Inflammatory macrophage treated with lipopolysaccharide for 4 hours (primary cell): ENCODE results near the gene RGS10.
A peak's percentile ranks its signal among the peaks of the same experiment; 100 is the strongest.
"Not testable (repeated sequence)": the region's sequence is repeated elsewhere in the genome, so short reads cannot be mapped to it uniquely, and the experiment has no call there.

Experiments
- DNase-seq: peaks from one replicate; pipeline ENCODE4 v3.0.0-alpha.2; 2020

The RGS10 gene, protein sequence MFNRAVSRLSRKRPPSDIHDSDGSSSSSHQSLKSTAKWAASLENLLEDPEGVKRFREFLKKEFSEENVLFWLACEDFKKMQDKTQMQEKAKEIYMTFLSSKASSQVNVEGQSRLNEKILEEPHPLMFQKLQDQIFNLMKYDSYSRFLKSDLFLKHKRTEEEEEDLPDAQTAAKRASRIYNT

DNA sequence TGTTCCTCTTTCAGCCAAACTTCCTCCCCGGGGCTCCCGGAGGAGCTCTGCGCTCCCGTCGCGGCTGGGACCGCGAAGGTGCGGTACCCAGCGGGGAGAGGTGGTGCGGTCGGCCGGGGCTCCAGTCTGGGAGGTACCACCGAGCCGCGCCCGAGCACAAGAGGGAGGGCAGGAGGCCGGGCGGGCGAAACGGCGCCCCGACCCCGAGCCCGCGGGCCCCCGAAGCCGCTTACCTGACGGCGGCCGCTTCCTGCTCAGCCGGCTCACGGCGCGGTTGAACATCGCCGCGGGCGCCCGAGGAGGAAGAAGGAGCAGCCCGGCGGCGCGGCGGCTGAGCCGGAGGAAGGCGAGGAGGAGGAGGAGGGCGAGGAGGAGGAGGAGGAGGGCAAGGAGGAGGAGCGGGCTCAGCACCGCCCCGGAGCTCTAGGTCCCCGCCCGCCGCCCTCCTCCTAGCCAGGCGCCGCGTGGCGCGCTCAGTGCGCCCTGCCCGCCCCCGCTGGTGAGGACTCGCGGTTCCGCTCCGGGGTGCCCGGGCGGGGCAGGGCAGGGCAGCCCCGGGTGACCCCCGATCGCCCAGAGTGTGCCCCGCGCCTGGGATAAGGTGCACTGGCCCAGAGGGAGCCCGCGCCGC is at the start of gene RGS10:
Gene RGS10, minus strand, starts transcription at position 363 of the 631 bp plus-strand sequence. Its CDS starts 81 bp downstream, at position 282.
- peak; percentile 91 for DNase-seq

DNA sequence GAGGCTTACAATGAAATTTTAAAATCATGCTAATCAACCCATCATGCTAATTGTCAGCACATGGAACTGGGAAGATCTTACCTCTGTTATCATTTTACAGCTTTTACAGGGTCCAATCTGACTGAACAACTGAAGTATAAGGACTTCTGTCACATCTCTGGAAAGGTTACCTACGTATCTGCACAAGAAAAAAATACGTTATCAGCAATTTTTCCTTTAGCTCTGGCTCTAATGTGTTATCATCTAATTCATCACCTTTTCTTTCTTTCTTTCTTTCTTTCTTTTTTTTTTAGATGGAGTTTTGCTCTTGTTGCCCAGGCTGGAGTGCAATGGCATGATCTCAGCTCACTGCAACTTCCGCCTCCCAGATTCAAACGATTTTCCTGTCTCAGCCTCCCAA is 45.6 kb upstream of the RGS10 start:
- no peak for DNase-seq

DNA sequence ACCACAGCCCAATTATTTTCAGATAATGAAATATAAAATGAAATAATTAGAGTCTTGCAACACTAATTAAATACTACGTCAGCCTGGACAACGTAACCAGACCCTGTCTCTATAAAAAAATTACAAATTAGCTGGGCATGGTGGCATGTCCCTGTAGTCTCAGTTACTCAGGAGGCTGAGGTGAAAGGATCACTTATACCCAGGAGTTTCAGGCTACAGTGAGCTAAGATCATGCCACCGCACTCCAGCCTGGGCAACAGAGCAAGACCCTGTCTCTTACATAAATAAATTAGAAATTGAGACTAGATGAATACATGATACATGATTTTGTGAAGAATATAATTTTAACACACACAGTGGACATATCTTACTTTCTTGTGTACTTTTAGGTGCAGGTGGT is 35.8 kb upstream of the RGS10 start:
- DNase-seq = no peak

DNA sequence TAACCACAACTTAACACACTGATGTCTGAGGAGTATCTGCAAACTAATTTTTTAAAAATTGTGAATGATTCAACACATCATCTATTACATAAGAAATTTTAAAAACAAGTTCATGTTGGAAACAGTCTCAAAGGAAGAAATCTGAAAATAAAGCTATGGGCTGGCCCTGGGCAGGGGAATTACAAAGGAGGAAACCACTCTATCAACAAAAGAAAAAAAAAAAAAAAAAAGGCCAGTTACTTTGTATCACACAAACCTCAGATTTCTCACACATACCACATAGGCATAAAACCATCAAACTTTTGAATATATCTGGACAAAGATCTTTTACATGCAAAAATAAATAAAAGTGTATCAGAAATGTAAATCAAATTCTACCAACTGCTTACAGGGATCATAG is 33.5 kb upstream of the RGS10 start:
- DNase-seq = no peak

DNA sequence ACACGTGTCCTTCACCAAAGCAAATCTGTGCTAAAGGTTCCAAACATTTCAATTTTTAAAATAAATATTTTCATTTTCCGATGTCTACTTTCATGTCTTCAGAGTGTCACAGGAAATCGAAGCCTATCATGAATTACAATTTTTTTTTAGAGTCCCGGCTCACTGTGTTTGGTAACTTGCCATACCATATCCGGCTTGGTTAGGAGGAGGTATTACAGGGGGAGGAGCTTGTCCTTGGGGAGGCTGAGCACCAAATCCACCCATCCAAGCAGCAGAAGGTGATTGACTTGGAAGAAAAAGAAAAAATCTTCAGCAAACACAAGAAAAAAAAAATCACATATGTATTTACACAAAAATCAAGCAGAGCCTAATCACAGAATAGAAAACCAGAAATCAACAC is 33.0 kb upstream of the RGS10 start:
- DNase-seq = no peak

DNA sequence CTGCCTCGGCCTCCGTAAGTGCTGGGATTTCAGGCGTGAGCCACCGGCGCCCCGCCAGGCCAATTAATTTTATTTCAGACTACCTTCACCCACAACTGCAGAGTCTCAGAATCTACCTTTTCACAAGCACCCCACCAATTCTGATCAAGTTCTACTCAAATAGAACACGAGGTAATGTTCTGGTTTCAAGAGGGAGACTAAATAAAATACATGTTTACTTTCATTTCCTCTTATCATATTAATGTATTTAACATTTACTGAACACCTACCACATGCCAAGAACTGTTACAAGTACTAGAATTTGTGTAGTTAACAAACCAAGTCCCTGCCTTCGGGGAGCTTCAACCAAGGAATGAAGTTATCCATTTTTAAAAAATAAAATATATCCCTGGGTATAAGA is 25.5 kb upstream of the RGS10 start:
- no peak for DNase-seq

DNA sequence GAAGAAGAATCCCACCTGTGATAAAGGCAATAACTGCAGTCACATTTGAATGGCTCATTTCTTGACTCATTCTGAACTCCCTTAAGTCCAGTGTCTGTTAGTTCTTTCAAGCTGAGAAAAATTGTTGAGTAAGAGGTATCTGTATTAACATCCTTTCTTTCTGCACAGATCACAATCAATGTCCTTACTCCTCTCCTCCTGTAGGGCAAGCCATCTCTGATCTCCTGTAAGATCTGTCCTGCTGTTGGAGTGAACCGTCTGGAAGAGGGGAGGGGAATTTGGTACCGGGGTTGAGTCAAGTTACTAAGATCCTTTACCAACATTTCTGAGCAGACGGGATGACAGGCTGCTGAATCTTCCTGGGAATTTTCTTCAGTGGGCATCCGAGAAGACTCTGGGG is 19.6 kb upstream of the RGS10 start:
- no peak for DNase-seq

DNA sequence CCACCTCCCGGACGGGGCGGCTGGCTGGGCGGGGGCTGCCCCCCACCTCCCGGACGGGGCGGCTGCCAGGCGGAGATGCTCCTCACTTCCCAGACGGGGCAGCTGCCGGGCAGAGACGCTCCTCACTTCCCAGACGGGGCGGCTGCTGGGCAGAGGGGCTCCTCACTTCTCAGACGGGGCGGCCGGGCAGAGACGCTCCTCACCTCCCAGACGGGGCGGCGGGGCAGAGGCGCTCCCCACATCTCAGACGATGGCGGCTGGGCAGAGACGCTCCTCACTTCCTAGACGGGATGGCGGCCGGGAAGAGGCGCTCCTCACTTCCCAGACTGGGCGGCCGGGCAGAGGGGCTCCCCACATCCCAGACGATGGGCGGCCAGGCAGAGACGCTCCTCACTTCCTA is 17.0 kb upstream of the RGS10 start:
- DNase-seq = not testable (repeated sequence)

DNA sequence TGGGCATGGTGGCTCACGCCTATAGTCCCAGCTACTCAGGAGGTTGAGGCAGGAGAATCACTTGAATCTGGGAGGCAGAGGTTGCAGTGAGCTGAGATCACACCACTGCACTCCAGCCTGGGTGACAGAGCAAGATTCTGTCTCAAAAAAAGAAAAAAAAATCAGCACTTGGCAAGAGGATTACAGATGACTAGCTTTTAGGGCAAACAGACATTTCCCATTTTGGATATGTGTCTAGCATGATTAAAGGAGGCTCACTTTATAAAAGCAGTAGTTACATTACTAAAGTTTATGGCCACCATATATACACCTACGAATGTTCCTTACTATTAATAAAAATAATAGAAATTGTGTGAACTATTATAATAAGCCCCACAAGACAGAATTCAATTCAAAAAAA is 13.6 kb upstream of the RGS10 start:
- not testable (repeated sequence) for DNase-seq

DNA sequence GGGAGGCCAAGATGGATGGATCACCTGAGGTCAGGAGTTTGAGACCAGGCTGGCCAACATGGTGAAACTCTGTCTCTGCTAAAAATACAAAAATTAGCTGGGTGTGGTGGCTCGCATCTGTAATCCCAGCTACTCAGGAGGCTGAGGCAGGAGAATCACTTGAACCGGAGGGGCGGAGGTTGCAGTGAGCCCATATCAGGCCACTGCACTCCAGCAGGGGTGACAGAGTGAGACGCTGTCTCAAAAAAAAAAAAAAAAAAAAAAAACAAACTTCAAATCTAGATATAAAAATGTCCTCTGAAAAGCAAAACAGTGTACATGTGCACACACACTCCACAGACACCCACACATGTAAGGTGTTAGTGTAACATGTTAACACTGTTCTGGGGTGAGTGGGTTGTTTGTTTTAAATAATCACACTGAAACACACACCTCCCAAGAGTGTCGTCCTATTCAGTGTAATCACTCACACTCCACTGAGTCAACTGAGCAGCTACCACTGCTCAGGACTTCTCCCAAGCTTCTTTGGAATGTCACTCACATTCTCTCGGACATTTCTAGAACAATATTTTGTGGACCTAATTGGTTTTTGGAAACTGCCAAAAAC is 12.8 kb upstream of the RGS10 start:
- no peak for DNase-seq

DNA sequence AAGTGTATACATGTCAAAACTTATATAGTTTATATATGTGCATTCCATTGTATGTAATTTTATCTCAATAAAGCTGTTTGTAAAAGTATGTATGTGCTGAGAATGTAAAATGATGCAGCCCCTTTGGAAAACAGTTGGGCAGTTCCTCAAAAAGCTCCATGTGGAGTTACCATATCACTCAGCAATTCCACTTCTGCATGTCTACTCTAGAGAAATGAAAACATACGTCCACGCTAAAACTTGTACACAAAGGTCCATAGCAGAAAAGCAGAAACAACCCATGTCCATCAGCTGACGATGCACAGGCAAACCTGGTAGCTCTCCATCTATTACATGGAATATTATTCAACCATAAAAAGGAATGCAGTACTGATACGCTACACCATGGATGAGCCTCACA is 8.3 kb upstream of the RGS10 start:
- peak; percentile 74 for DNase-seq

DNA sequence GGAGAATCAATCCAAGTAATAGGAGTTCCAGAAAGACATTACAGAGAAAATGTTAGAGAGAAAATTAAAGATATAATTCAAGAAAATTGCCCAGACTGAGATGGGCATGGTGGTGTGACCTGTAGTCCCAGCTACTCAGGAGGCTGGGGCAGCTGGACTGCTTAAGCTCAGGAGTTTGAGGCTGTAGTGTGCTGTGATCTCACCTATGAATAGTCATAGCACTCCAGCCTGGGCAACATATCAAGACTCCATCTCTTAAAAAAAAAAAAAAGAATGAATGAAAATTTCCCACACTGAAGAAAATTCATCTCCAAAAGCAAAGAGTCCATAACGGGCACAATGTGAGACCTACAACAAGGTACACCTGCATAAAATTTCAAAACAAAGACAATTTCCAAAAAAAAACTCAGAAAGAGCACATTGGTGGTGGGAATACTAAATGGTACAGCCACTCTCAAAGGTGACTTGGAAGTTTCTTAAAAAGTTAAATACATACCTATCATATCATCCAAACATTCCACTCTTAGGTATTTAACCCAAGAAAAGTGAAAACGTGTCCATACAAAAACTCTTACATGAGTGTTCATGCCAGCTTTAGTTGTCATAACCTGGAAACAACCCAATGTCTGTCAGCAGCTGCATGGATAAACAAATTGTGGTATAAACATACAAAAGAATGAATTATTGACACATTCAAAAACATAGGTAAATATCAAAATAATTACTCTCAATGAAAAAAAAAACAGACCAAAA is 6.9 kb upstream of the RGS10 start:
- no peak for DNase-seq

DNA sequence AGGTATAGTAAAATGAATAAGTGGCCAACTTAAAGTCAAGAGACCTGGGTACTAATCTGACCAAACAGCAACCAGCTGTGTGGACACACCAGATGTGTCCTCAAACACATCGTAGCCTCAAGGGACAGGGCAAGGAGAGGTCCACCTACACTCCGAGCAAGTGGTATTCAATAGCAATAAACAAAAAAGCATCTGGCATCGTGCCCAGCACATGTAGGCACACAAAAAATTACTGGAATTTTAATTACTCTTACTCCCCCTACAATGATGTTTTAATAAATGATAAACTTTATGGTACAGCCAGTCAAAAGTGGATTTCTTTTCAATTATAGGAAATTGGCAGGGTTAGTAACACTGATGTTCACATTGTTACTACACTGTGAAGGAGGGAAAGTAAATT is 3.5 kb upstream of the RGS10 start:
- DNase-seq = no peak

DNA sequence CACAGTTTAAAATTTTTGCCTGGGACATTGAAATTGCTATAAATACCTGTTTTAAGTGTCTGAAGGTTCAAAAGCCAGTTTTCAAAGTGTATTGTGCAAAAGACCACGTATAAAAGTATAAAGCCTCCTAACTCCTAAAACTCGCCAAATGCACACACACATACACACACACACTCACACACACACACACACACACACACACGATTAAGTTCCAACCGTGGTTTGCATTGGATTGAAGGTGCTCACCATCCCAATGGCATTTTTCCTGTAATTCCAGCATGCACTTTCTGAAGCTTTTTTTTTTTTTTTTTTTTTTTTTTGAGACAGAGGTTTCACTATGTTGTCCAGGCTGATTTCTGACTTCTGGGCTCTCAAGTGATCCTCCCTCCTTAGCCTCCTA is 2.8 kb upstream of the RGS10 start:
- no peak for DNase-seq

DNA sequence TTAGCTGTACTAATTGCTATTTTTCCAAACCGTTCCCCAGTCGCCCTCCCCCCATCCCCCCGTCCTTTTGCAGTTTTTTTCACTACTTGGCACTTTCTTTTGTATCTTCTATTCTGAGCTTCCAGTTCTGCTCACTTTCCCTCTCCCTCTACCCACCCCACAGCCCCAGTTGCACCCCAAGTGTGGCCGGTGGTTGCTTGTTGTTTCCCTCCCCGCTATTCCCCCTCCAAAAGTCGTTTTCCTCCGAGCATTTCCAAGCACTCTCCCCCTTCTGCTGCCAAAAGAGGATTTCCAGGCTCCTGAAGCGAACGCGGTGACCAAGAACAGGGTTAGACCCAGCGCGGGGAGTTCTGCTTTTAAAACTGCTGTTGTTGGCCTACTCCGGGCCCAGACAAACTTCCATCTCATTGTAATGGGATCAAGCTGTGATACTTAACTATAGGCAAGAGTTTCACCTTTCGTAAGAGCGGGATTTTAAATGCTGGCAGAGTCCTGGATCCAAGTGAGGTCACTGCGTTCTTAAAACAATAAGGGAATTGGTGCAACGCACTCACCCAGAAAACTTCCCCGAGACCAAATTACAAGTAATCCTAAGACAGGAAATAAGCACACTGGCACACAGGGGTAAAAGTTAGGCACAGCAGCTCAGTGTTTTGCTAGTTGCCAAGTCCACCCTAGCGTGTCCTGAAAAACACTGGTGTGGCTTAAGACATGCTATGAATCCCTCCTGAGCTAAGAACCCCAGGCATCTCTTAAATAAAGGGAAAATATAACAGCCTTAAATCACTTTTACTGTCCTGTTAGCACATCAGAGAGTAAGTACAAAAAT is 1.5 kb upstream of the RGS10 start:
- no peak for DNase-seq

DNA sequence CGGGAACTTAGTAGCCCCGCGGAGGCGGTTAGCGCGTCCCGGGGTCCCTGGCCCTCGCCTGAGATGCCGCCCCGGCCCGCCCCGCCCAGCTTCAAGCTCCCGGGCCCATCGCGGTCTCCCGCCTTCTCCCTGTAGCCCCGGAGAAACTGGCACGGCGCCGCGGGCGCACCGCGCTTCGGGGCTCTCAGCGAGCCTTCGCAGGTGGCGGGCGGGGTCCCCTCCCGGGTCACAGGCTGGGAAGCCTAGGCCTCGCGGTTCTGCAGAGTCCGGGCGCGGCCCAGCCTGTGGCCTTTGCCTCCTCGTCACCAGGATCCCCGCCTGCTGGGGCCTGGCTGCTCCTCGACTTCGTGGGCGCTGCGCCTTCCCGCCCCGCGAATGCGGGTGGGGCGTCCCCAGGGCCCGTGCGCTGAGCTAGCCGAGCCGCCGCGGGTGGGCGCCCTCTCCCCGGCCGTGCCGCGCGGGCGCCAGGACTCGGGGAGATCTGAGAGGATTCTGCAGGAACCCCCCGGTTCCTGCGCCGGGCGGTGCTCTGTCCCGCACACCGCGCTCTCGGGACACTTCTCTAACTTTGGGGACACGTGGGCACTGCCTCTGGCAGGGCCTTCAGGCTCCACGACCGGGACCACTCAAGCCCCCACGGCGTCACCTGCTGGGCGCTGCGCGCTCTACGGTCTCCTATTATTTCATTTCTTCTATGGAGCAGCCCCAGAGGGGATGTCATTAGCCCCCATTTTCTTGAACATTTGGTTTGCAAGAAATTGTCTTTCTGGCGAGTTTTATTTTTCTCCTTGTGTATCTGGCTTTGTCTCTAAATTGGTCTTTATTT is 682 bp upstream of the RGS10 start:
- peak; percentile 53 for DNase-seq

DNA sequence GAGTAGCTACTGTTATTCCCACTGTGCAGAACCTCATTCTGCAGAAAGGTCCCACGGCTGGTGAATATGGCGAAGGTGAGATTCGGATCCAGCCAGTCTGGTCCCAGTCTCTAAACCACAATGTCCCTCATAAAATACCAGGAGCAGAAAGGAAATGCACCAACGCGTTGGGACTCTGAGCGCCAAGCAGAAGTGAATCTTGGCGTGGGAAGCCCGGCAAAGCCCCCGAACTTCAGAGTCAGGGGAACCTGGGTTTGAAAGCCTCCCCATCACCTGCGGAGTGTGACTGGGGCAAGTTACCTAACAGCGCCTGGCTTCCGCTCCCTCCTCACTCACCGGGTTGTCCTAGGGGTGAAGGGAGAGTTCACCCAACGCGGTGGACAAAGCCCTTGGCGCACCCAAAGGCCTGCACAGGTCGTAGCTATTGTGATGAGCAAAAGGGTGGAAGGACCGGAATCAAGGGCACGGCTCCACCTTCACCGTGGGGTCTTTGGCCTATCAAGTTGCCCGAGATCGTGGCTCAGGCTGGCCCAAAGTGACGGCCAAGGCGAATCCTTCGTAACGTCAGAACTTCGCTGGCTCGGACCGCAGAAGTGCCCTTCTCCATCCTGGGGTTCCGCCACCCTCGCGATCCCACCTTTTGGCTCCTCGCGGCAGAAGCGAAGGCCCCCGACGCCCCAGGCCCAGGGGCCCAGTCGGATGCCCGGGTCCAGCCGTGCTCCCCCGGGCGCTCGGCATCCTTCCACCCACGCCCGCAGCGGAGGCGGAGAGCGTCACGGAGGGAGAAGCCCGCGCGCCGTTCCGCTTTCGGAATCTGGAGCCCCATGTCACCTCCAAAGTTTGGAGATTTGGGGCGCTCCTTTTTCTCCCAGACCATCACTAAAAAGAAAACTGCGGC is 811 bp downstream of the RGS10 start:
- peak; percentile 74 for DNase-seq

DNA sequence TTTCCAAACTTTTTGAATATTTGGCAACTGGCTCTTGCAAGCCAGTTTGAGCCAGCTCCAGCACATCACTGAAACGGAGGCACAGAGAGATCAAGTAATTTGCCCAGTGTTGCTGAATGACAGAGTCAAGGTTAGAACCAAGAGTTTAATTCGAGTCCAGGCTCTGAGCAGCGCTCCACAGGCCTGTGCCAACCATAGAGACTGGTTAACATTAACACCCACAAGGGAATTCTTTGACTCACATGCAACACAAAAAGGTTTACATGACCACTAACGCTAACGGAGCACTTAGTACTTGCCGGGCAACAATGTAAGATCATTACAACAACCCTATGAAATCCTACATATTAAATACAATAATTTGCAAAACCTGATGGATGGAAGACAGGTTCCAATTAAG is 1.5 kb downstream of the RGS10 start:
- no peak for DNase-seq

DNA sequence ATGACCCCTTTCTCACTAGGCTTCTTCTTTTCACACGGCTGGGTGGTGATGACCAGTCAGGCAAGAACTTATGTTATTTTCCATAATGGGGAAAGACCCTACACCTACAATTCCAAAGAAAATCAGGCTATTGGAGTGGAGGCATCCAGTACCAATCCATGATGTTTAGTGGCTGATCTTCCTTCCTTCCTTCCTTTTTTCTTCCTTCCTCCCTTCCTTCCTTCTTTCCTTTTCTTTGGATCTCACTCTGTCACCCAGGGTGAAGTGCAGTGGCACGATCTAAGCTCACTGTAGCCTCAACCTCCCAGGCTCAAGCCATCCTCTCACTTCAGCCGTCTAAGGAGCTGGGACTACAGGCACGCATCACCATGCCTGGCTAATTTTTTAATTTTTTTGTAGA is 2.5 kb downstream of the RGS10 start:
- DNase-seq = no peak

DNA sequence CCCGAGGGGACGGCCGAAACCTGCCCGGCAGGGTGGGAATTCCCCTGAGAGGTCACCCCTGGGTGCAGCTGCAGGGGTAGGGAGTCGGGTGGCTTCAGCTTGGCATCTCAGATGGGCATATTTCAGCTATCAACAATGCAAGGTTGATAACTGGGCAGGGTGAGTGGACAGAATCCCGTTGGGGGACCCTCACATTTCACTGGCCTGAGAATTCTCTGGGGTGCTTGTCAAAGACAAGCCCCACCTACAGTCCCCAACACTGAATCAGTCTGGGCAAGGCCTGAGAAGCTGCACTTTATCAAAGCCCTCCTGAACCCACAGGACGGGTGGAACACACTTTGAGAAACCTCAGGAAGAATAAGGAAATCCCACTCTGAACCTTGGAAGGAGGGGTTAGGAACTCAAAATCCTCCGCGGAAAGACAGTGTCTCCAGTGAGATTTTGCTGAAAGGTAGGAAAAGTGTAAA is 3.1 kb downstream of the RGS10 start:
- DNase-seq = no peak
